Hepatocyte (in vitro differentiated cells): ENCODE data around the gene RAPGEFL1.

Source experiments
- CTCF ChIP-seq: fragments of 200-600 bp; sonication (generic); IDR thresholded peaks from 2 replicates; pipeline ENCODE4 v1.5.1; 2016; ENCODE audit warnings: antibody characterized with exemption, mild to moderate bottlenecking; ENCODE audit not compliant: poor library complexity
- EZH2phosphoT487 ChIP-seq: fragments of 200-600 bp; sonication (generic); IDR thresholded peaks from one replicate; pipeline ENCODE4 v1.6.1; 2018; ENCODE audit warnings: antibody characterized with exemption, mild to moderate bottlenecking, low read depth, moderate library complexity; ENCODE audit not compliant: unreplicated experiment, severe bottlenecking

GRCh38 chr17:40187238-40187637 is 10.0 kb downstream of the RAPGEFL1 start:
- TF ChIP-seq CTCF (no peak), EZH2phosphoT487 (no peak)
